ENCODE results near the gene KIFC1.
A peak's percentile ranks its signal among the peaks of the same experiment; 100 is the strongest.

Gene KIFC1

GRCh38 chr6:33439956-33440648 is 48.5 kb downstream of the KIFC1 start:
- Histone ChIP-seq H3K4me3 (no peak overlapping the region), H3K27ac (no peak overlapping the region), H3K4me1 (no peaks in the 10 kb centered on the region), H3K9me3 (no peaks in the 10 kb centered on the region), H3K36me3 (peaks cover 45 to 90% (median 69%) of the 10 kb centered on the region in 3 donors), H3K27me3 (no peaks in the 10 kb centered on the region)
- intact Hi-C loops (cut with DNase I; ENCODE audit: low total_unique reads) = no loop called here
- no peak for TF ChIP-seq CTCF (IDR thresholded peaks at IDR 0.05)
- DNase-seq = no peak

DNA sequence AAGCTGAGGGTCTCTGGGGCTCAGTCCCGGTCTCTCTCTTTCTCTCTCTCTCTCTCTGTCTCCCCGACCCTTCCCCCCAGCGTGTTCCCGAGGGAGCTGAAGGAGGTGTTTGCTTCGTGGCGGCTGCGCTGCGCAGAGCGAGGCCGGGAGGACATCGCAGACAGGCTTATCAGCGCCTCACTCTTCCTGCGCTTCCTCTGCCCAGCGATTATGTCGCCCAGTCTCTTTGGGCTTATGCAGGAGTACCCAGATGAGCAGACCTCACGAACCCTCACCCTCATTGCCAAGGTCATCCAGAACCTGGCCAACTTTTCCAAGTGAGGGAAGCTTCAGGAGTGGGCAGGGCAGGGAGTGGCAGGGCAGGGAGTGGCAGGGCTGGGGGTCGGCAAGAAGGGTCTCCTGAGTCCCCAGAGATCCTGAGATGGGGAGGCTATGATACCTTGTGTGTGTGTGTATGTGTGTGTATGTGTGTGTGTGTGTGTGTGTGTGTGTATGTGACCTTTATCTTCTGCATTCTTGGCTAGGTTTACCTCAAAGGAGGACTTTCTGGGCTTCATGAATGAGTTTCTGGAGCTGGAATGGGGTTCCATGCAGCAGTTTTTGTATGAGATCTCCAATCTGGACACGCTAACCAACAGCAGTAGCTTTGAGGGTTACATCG is 49.2 kb downstream of the KIFC1 start:
- TF ChIP-seq CTCF (IDR thresholded peaks at IDR 0.05) = no peak
- no peaks in the 10 kb centered on the region for H3K4me1 ChIP-seq
- H3K9me3 ChIP-seq = no peaks in the 10 kb centered on the region
- DNase-seq = peak in 1 of 2 donors; percentile 61
- H3K27me3 ChIP-seq = no peaks in the 10 kb centered on the region
- no peak overlapping the region for H3K27ac ChIP-seq
- H3K4me3 ChIP-seq = no peak overlapping the region
- intact Hi-C loops (cut with DNase I; ENCODE audit: low total_unique reads) = no loop called here
- H3K36me3 ChIP-seq = peaks cover 43 to 86% (median 65%) of the 10 kb centered on the region in 3 donors

GRCh38 chr6:33441457-33441856 is 49.8 kb downstream of the KIFC1 start:
- no peaks in the 10 kb centered on the region for H3K27me3 ChIP-seq
- no peak for DNase-seq
- peaks cover 36 to 86% (median 60%) of the 10 kb centered on the region in 3 donors for H3K36me3 ChIP-seq
- no peak overlapping the region for H3K4me3 ChIP-seq
- H3K4me1 ChIP-seq = no peaks in the 10 kb centered on the region
- no peaks in the 10 kb centered on the region for H3K9me3 ChIP-seq
- no peak overlapping the region for H3K27ac ChIP-seq
- TF ChIP-seq CTCF (IDR thresholded peaks at IDR 0.05) = no peak
- intact Hi-C loops (cut with DNase I; ENCODE audit: low total_unique reads) = no loop called here

DNA sequence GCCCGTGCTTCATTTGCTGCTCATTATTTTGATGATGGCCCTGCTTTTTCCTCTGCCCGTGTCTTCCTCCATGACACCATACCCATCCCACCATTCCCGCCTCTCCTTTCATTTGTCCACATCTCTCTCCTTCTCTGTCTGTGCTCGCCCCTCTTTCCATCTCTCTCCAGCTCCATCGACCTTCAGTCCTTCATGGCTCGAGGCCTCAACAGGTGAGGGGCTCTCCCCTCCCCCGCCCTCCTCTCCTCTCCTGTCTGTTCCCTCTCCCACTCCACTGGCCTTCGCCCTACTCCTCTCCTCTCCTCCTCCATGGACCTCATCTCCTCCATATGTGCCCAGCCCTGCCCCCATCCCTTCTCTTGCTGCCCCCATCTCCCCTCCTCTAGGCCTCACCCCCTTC is 50.7 kb downstream of the KIFC1 start:
- no peak overlapping the region for H3K27ac ChIP-seq
- intact Hi-C loops (cut with DNase I; ENCODE audit: low total_unique reads) = no loop called here
- H3K36me3 ChIP-seq = peaks cover 30 to 86% (median 60%) of the 10 kb centered on the region in 3 donors
- H3K9me3 ChIP-seq = no peaks in the 10 kb centered on the region
- no peak overlapping the region for H3K4me3 ChIP-seq
- no peak for TF ChIP-seq CTCF (IDR thresholded peaks at IDR 0.05)
- H3K27me3 ChIP-seq = no peaks in the 10 kb centered on the region
- DNase-seq = no peak
- no peaks in the 10 kb centered on the region for H3K4me1 ChIP-seq

GRCh38 chr6:33443025-33443424 is 51.4 kb downstream of the KIFC1 start:
- H3K27ac ChIP-seq = no peak overlapping the region
- TF ChIP-seq CTCF (IDR thresholded peaks at IDR 0.05) = no peak
- no peaks in the 10 kb centered on the region for H3K9me3 ChIP-seq
- no peaks in the 10 kb centered on the region for H3K4me1 ChIP-seq
- peaks cover 22 to 86% (median 60%) of the 10 kb centered on the region in 3 donors for H3K36me3 ChIP-seq
- no peak overlapping the region for H3K4me3 ChIP-seq
- no peaks in the 10 kb centered on the region for H3K27me3 ChIP-seq
- peak in 1 of 2 donors; percentile 60 for DNase-seq
- intact Hi-C loops (cut with DNase I; ENCODE audit: low total_unique reads) = no loop called here
